Measurements from ENCODE around the gene NIT2. TPM values are rescaled to one million over a fixed set of nuclear protein-coding genes. Genes with fewer than 3 reads are reported as not detected.

NIT2 gene
- total RNA-seq, 1 donor from 2014 or later: 33.9 TPM

DNA sequence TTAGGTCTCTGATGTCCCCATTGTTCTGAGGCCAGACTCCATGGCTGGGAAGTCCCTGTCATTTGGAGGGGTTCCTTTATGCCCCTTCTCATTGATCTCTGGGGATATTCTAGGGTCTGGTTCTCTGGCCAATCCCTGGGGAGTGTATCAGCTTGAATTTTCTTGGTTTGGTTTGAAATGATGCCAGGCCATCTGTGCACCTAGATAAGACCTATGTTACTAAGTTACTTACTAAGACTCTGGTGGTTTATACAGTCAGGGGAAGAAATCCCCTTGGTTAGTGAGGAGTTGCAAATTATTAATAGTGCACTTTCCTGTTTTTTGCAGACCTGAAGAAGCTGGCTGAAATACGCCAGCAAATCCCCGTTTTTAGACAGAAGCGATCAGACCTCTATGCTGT, 20.3 kb downstream of the NIT2 start:
- ATAC-seq (no peak), DNase-seq (no peak)
- Histone ChIP-seq H3K4me1 (no peaks in the 10 kb centered on the region), H3K36me3 (peaks cover 82% of the 10 kb centered on the region), H3K27ac (no peak overlapping the region), H3K27me3 (ENCODE audit: low read depth) (no peaks in the 10 kb centered on the region), H3K9me3 (no peaks in the 10 kb centered on the region), H3K4me3 (no peak overlapping the region)
- intact Hi-C loops (cut with DNase I): no loop called here
- TF ChIP-seq, protein P1, sequence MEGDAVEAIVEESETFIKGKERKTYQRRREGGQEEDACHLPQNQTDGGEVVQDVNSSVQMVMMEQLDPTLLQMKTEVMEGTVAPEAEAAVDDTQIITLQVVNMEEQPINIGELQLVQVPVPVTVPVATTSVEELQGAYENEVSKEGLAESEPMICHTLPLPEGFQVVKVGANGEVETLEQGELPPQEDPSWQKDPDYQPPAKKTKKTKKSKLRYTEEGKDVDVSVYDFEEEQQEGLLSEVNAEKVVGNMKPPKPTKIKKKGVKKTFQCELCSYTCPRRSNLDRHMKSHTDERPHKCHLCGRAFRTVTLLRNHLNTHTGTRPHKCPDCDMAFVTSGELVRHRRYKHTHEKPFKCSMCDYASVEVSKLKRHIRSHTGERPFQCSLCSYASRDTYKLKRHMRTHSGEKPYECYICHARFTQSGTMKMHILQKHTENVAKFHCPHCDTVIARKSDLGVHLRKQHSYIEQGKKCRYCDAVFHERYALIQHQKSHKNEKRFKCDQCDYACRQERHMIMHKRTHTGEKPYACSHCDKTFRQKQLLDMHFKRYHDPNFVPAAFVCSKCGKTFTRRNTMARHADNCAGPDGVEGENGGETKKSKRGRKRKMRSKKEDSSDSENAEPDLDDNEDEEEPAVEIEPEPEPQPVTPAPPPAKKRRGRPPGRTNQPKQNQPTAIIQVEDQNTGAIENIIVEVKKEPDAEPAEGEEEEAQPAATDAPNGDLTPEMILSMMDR (IDR thresholded peaks at IDR 0.05): no peak

DNA sequence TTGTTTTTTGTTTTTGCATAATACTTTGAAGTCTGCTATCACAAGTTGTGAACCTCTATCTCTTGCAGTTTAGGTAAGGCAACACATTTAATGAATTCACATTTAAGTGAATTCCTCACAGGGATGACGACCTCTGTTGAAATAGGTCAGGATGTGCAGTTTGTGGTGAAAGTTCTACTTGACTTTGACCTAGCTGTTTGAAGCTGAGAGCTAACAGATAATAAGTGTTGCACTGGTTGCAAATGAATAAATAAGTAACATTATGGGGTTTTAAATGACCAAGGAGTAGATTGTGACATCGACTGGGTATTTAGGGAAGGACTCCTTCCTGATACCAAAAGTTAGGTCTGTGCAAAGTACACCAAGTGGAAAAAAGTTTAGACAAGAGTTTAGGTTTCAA, 23.9 kb downstream of the NIT2 start:
- peaks cover 75% of the 10 kb centered on the region for H3K36me3 ChIP-seq

DNA sequence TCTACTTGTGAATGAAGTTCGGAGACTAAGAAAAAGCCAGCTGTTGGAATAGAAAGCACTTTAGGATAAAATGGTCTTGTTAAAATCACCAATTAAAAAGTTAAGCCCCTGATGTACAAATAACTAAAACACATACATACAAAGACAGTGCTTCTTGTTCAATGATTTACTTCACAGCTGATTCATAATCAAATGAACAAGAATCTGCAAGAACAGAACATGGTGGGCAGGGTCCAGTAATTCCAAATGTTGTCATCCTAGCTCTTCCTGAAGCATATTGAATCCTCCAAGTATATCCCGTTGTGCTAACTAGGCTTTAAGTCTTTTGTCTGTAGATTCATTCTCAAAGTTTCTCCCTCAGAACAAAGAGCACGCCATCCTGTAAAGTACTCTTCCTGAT, 24.5 kb downstream of the NIT2 start:
- intact Hi-C loops (cut with DNase I): no loop called here
- H3K4me1 ChIP-seq: no peaks in the 10 kb centered on the region
- no peaks in the 10 kb centered on the region for H3K27me3 ChIP-seq (ENCODE audit: low read depth)
- DNase-seq: no peak
- peaks cover 72% of the 10 kb centered on the region for H3K36me3 ChIP-seq
- TF ChIP-seq, protein P1 (IDR thresholded peaks at IDR 0.05): no peak
- no peak overlapping the region for H3K27ac ChIP-seq
- ATAC-seq: no peak
- peaks cover 4% of the 10 kb centered on the region for H3K9me3 ChIP-seq
- no peak overlapping the region for H3K4me3 ChIP-seq

More for the DNA sequence above, 23.9 kb downstream of the NIT2 start:
- ATAC-seq (no peak), DNase-seq (no peak)
- no peaks in the 10 kb centered on the region for H3K27me3 ChIP-seq (ENCODE audit: low read depth)
- H3K27ac ChIP-seq: no peak overlapping the region
- no peak overlapping the region for H3K4me3 ChIP-seq
- no peaks in the 10 kb centered on the region for H3K4me1 ChIP-seq
- TF ChIP-seq, protein P1 (IDR thresholded peaks at IDR 0.05): no peak
- H3K9me3 ChIP-seq: peaks cover 4% of the 10 kb centered on the region
- intact Hi-C loops (cut with DNase I): no loop called here

DNA sequence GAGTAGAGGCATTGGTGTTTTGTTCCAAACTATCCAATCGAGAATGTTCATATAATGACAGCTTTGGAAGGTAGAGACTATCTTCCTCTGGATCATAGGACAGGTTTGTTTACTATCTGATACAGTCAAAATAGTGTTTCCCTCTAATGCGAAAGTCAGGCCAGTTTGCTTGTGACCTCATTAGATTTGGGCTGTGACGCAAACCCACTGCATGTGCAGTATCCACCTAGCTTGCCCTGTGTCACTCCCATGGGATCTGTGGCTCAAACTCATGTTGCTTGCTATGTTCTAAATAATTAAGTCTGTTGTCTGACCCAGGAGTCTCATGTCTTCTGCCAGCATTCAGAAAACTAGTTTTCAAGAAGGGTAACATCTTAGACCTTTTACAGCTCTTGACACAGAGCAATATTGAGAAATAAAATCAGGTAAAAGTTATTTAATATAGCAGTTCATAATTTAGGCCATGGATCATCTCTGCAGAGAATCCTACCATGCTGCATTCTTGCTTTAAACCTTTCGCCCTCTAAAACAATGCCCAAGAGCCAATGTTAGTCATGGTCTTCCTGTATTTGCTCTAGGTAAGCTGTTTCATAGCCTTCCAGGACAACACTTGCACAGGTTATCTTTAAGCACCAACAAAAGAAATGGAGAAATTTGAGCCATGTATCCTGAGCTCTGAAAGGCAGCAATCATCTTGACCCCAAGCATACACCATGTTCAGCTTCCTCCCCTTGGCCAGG, 26.4 kb downstream of the NIT2 start:
- H3K4me3 ChIP-seq: no peak overlapping the region
- intact Hi-C loops (cut with DNase I): no loop called here
- no peaks in the 10 kb centered on the region for H3K4me1 ChIP-seq
- peaks cover 4% of the 10 kb centered on the region for H3K9me3 ChIP-seq
- TF ChIP-seq, protein P1 (IDR thresholded peaks at IDR 0.05): no peak
- H3K27me3 ChIP-seq (ENCODE audit: low read depth): no peaks in the 10 kb centered on the region
- DNase-seq (no peak), ATAC-seq (no peak)
- peaks cover 72% of the 10 kb centered on the region for H3K36me3 ChIP-seq
- no peak overlapping the region for H3K27ac ChIP-seq

DNA sequence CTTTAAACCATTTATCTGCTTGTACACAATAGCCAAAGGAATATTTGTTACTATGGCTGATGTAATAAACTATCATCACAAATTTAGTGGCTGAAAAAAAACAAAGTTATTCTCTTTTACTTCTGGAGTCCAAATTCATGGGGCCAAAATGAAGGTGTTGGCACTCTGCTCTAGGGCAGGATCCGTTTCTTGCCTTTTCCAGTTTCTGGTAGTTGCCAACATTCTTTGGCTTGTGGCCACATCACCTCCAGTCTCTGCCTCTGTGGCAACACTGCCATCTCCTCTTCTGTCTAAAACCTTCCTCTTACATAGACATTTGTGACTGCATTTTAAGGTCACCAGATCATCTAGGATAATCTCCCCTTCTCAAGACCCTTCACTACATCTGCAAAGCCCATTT, 27.3 kb downstream of the NIT2 start:
- TF ChIP-seq, protein P1 (IDR thresholded peaks at IDR 0.05): no peak
- no peaks in the 10 kb centered on the region for H3K4me1 ChIP-seq
- H3K27me3 ChIP-seq (ENCODE audit: low read depth): no peaks in the 10 kb centered on the region
- H3K27ac ChIP-seq: no peak overlapping the region
- no peak overlapping the region for H3K4me3 ChIP-seq
- no peak for ATAC-seq
- H3K9me3 ChIP-seq: peaks cover 4% of the 10 kb centered on the region
- intact Hi-C loops (cut with DNase I): no loop called here
- DNase-seq: no peak
- peaks cover 75% of the 10 kb centered on the region for H3K36me3 ChIP-seq
